Measurements from ENCODE around the gene FOXP4.

FOXP4 gene

GRCh38 chr6:41546866-41547798 lies 951 bp downstream of the FOXP4 start:
- DNase-seq (ENCODE audit: low read depth): peak; percentile 30

- DNase-seq (ENCODE audit: low read depth): no peak
Observed at GRCh38 chr6:41547799-41548097, 1.6 kb downstream of the FOXP4 start.

DNA sequence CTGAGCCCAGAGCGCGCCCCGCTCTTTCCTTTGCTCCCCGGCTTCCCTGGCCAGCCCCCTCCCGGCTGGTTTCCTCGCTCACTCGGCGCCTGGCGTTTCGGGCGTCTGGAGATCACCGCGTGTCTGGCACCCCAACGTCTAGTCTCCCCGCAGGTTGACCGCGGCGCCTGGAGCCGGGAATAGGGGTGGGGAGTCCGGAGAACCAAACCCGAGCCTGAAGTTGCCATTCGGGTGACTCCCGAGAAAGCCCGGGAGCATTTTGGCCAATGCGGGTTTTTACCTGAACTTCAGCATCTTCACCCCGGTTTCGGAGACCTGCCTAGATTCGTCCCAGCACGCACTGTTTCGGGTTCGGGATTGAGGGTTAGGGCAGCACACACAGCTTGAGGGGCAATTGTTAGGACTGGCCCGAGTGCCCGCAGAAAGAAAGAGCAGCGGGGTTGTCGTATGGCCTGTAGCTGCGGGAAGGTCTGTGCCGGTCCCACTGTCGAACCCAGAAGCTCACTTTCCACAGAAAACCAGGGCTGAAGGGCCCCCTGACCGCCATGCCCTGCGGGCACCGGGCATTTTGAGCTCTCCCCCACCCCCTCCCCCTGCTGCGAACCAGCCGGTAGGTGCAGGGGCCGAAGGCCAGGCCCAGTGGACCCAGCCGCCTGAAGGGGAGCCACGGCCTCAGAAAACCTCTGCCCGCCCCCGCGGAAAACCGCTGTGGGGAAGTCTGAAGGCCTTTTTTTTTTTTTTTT lies 2.1 kb downstream of the FOXP4 start:
- no peak for DNase-seq (ENCODE audit: low read depth)

GRCh38 chr6:41548841-41549642 lies 2.9 kb downstream of the FOXP4 start:
- no peak for DNase-seq (ENCODE audit: low read depth)

DNA sequence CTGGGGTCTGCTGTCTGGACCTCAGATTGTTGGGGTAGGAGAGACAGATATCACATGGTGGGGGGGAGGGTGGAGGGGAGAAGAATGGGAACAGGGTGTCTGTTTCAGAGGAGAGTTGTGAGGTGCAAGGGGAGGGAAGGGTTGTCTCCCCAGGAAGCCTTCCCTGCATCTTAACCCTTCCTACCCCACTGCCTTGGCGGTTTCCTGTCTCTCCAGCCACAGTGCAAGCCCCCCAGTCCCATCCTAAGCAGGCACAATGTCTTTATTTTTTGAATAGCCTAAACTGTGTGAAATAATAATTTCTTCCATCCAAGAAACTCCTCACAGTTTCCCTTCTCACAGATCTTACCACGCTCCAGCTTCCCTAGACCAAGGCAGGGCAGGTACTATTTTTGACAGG lies 3.5 kb downstream of the FOXP4 start:
- DNase-seq (ENCODE audit: low read depth): no peak

- no peak for DNase-seq (ENCODE audit: low read depth)
Observed at GRCh38 chr6:41551086-41551700, 5.0 kb downstream of the FOXP4 start.

DNA sequence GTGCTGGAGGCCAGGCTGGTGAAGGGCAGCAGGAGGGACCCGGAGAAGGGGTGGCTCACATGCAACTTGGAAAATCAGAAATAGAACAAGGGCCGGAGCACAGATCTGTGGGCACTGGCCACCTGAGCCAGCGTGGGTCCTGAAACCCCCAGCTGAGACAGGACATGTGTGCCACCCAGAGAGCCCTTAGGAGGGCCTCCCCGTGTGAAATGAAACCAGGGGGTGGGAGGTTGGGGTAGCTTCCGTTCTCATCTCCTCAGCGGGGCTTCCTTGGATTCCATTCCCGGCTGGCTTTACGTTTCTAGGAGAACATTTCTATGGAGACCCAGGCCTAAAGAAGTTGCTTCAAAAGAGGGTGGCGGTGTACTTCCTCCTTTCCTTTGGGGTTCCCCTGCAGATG lies 5.7 kb downstream of the FOXP4 start:
- DNase-seq (ENCODE audit: low read depth): no peak

GRCh38 chr6:41552723-41553122 lies 6.5 kb downstream of the FOXP4 start:
- DNase-seq (ENCODE audit: low read depth): no peak

- no peak for DNase-seq (ENCODE audit: low read depth)
Observed at GRCh38 chr6:41553405-41553999, 7.3 kb downstream of the FOXP4 start.

- no peak for DNase-seq (ENCODE audit: low read depth)
Observed at GRCh38 chr6:41555326-41556300, 9.4 kb downstream of the FOXP4 start.

DNA sequence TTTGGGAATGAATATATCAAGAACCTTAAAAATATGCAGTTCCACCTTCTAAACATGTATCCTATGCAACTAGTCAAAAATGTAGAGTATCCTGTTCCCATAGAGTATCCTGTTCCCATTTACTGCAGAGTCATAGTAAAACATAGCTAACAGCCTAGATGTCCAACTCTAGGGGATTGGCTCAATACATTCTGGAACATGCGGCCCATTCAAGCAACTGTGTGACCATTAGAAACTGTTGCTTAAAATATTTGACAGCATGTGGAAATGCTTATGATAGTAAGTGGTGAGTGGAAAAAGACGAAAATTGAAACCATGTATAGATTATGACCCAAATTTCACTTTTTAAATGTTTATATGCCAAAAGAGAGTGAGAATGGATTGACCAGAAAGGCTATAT lies 11.2 kb downstream of the FOXP4 start:
- no peak for DNase-seq (ENCODE audit: low read depth)

- no peak for DNase-seq (ENCODE audit: low read depth)
Observed at GRCh38 chr6:41558033-41558807, 12.0 kb downstream of the FOXP4 start.

DNA sequence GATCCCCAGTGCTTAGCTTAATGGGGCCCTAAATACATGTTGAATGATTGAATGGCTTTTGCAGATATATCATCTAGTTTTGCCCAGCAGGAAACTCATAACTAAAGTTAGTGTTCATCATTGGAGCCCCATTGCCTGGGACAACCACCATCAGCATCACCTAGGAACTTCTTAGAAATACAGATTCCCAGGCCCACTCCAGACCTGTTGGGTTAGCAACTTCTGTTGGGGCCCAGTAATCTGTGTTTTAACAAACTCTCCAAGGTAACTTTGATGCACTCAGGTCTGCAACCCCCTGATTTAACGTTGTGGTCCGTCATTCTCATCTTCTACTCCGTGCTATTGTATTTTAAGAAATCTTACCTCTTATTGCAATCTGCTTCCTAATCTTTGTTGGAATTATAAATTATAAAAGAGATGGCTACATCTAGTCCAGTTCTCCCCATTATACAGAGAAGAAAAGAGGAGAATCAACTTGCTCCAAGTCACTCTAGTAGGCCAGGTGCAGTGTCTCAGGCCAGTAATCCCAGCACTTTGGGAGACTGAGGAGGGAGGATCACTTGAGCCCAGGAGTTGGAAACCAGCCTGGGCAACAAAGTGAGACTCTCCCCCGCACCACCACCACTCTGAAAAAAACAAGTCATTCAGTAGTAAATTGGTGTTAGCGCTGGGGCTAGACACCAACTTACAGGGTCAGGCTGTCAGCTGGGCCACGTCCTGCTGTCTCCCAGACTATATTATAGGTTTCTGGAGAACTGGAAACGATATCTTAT lies 13.7 kb downstream of the FOXP4 start:
- no peak for DNase-seq (ENCODE audit: low read depth)

DNA sequence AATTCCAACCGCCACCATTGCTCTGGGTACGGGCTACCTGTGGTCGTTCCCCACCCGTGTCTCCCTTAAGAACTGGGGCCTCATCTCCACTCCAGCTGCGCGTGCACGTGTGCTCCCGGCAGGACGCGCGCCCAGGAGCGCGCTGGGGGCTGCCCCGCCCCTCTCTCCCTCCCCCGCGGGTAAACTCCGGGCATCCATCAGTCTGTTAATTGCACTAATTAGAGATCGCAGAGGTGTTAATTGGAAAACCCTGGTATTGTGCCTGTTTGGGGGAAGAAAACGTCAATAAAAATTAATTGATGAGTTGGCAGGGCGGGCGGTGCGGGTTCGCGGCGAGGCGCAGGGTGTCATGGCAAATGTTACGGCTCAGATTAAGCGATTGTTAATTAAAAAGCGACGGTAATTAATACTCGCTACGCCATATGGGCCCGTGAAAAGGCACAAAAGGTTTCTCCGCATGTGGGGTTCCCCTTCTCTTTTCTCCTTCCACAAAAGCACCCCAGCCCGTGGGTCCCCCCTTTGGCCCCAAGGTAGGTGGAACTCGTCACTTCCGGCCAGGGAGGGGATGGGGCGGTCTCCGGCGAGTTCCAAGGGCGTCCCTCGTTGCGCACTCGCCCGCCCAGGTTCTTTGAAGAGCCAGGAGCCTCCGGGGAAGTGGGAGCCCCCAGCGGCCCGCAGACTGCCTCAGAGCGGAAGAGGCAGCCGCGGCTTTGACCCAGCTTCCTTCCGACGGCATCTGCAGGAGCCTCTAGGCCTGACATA lies 14.4 kb downstream of the FOXP4 start:
- peak; percentile 64 for DNase-seq (ENCODE audit: low read depth)

GRCh38 chr6:41561416-41561815 lies 15.2 kb downstream of the FOXP4 start:
- DNase-seq (ENCODE audit: low read depth): no peak

DNA sequence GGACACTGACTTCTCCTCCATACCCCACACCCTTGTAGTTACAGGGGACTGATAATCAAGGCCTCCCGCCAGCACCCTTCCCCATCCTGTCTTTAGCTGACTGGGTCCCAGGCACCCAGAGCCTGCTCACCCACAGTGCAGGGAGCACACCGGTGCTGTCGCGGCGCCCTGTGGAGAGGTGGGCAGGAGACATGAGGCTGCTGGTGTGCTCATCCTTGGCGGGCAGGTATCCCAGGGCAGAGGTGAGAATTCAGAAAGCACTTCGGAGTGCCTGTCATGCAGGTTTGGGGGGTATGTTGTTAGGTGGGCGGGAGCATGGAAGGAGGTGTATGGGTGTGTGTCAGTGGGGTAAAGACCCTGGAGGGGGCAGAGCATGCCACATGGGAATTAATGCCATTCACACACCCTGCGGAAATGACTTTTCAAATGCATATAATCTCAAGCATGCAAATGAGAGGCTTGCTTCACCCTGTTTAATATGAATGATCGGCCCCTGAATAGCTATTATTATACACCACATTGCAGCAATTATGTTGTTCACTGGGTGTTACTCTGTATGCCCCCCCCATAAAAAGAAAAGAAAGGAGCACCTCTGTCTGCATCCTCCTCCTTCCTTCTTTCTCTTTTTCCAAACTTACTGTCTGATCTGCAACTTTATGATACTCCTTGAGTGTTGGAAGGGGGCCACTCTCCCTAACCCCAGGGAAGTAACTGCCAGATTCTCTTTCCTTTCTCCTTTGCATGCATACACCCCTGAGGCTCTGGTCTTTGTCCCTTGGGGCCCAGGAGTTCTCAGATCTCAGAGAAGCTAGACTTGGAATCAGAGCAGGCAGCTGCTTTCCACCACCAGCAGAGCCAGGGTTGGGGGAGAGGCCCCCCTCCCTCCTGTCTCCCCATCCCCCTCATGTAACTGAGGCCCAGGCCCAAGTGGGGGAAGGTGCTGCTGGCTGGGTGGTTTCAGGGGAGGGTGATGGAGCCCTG lies 16.0 kb downstream of the FOXP4 start:
- no peak for DNase-seq (ENCODE audit: low read depth)
